ENCODE results near the gene TRIM37.
"Not testable (repeated sequence)": the region's sequence is repeated elsewhere in the genome, so short reads cannot be mapped to it uniquely, and the experiment has no call there.

TRIM37 gene, protein sequence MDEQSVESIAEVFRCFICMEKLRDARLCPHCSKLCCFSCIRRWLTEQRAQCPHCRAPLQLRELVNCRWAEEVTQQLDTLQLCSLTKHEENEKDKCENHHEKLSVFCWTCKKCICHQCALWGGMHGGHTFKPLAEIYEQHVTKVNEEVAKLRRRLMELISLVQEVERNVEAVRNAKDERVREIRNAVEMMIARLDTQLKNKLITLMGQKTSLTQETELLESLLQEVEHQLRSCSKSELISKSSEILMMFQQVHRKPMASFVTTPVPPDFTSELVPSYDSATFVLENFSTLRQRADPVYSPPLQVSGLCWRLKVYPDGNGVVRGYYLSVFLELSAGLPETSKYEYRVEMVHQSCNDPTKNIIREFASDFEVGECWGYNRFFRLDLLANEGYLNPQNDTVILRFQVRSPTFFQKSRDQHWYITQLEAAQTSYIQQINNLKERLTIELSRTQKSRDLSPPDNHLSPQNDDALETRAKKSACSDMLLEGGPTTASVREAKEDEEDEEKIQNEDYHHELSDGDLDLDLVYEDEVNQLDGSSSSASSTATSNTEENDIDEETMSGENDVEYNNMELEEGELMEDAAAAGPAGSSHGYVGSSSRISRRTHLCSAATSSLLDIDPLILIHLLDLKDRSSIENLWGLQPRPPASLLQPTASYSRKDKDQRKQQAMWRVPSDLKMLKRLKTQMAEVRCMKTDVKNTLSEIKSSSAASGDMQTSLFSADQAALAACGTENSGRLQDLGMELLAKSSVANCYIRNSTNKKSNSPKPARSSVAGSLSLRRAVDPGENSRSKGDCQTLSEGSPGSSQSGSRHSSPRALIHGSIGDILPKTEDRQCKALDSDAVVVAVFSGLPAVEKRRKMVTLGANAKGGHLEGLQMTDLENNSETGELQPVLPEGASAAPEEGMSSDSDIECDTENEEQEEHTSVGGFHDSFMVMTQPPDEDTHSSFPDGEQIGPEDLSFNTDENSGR

DNA sequence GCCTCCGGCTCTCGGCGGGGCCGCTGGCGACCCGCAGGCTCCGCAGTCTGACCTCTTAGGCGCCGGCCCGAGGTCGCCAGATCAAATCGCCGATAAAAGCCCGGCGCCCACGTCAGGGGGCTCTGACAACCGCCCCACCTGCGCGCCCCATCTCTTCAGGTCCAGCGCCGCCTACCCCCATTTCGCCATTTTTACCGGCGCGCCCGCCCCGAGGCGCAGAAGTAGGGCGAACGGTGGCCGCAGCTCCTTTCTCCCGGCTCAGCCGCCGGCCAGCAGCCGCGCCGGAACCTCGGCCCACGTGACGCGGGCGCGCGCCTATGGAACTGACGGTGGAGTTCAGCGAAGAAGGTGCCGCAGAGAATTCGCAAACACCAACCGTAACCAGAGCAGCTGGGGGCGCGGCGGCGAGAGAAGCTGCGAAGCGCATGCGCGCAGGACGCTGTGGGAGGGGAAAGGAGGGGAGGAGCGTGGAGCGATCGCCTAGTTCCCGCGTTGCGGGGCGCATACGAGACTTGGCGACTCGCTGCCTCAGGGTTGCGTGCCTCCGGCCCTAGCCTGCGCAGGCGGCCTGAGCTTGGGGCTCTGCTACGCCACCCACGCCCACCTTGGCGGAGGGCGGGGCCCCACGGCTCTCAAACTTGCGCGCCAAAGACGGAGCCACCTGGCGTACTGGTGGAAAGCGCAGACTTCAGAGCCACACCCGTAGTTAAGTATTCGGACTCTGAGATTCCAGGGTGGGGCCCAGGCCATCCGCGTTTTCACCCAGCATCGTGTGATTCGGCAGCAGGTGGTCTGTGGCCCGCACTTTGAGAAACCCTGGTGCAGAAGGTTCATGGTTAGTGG, at the start of gene TRIM37:
TRIM37 (minus strand) TSS at position 418 of the 843 bp plus-strand sequence. CDS start 419 bp downstream, outside the sequence.
- peak; percentile 99 for DNase-seq

DNA sequence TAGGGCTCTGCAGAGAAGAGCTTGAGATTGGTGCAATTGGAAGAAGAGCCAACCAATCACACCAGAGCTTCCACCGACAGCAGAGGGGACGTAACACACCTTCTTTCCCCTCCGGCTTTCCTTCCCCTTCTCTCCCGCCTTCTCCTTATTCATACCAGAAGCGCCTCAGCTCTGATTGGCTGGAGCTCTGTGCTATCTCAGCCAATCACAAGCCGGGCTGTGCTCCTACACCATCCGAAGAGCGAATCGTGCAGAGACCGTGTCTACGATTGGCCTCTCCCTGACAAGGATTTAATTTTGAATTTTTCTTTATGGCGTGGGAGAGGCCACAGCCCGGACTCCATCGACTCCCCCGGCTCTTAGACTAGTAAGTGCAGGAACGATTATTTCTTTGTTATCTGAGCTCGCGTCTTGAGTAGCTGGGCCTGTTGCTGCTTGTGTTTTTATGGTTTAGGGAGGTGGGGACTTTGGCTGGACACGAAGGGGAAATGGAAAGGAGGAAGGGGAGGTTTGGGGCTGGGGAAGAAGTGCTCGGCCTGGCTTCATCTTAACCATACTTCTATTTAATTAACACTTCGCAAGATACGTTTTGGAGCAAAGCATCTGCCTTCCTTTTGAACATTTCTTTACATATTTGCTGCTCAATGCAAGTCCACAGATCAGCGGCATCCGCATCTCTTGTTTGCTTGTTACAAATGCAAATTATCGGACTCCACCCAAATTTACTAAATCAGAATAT, 48.9 kb upstream of the TRIM37 start, which contains the start of gene PRR11:
PRR11 (plus strand) TSS at position 308 of the 739 bp plus-strand sequence. CDS start 14,007 bp downstream, outside the sequence.
- peak; percentile 88 for DNase-seq

GRCh38 chr17:59154721-59155438, 48.2 kb upstream of the TRIM37 start, which contains the start of gene SKA2:
TSS of gene SKA2 (minus strand) at chr17:59155186. CDS start at chr17:59155163, 23 bp downstream.
- peak; percentile 93 for DNase-seq

DNA sequence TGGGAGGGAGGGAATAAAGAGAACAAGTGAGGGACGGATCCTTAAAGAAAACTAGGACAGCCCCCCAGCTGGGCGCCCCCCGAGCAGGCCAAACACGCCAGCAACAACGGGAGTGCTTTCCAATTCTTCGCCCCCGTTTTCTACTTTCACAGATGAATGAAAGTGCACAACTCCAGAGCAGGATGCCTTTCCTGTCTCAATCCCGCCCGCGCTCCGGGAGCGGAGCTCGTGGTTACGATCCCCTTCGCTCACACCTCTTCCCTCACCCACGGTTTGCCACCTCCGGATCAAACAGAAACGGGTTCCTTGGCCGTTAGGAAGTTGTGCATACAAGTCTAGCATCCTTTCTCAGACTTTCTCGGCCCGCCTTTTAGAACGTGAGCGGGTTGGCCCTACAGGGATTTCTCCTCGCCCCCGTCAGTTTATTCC, 47.6 kb upstream of the TRIM37 start:
- peak; percentile 76 for DNase-seq

- no peak for DNase-seq
Observed at GRCh38 chr17:59152925-59153324, 46.2 kb upstream of the TRIM37 start.

DNA sequence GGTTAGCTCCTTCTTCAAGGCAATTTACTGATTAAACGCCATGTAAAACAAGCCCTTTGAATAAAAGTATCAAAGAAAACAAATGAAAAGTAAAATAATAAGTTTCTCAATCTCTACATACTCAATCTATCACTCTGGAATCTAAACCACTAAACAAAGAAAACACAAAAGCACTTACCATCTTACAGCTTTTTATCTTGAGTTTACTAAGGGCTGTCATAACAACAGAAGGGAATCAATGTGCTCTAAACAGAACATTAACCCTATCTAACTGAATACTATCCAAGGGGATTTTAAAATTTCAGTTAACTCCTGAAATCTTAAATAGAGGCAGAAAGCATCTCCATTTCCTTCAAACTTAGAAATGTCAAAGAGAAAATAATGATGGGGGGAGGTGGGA, 44.9 kb upstream of the TRIM37 start:
- DNase-seq: no peak

DNA sequence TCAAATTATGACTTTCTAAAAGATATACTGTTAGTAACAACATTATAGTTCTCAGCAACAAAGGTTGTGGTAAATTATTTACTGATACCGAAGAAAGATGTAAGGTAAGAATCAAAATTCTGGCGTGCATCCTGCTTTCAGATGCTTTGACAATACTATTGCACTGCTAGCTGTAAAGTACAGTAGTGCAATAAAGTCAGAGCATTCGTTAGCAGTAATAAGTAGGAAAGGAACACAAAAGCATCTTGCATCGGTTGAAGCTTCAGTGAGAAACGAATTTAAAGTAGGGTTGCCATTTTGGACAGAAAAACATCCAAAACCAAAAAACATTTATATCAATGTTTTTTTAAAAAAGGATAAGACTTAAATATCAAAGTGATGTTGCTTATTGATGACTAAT, 44.3 kb upstream of the TRIM37 start:
- no peak for DNase-seq

DNA sequence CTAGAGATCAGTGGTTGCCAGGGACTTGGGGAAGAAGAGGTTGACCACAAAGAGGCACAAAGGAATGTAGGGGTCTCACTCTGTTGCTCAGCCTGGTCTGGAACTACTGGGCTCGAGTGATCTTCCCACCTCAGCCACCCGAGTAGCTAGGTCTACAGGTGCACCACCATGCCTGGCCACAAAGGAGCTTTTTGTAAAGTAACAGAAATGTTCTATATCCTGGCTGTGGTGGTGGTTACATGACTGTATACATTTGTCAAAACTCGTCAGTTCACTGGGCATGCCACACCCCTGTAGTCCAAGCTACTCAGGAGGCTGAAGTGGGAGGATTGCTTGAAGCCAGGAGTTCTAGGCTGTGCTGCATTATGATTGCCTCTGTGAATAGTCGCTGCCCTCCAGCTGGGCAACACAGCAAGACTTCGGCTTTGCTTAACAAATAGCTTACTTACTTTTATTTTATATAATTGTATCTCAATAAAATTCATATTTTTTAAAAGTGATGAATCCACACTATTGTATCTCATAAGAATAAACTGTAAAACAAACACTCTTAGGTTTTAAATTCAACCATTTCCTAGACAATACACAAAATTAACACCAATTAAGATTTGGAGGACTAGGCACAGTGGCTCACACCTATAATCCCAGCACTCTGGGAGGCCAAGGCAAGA, 43.3 kb upstream of the TRIM37 start:
- DNase-seq: no peak

DNA sequence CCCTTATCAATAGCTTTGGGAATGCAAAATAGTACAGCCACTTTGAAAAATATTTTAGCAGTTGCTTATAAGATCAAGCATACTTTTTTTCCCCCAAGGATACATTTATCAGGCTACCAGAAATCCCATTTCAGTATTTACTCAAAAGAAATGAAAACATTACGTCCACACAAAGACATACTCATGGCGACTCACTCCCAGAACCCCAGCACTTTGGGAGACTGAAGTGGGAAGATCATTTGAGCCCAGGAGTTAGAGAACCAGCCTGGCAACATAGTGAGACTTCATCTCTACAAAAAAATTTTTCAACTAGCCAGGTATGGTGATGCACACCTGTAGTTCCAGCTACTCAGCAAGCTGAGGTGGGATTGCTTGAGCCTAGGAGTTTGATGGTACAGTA, 42.4 kb upstream of the TRIM37 start:
- no peak for DNase-seq

DNA sequence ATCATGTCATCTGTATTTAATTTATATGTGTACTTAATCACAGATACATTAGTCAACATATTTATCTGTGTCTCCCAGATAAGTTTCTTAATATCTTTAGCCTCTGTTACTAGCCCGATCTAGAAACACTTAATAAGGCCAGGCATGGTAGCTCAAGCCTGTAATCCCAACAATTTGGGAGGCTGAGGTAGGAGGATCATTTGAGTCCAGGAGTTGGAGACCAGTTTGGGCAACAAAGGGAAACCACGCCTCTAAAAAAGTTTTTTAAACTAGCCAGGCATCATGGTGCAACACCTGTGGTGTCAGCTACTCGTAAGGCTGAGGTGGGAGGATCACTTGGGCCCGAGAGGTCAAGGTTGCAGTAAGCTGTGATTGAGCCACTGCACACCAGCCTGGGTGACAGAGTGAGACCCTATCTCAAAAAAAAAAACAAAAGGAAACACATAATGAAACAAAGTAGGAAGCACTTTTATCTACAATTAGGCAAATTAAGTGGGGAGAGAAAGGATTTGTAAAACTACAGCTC, 39.0 kb upstream of the TRIM37 start:
- no peak for DNase-seq

GRCh38 chr17:59141860-59142259, 35.2 kb upstream of the TRIM37 start:
- no peak for DNase-seq

DNA sequence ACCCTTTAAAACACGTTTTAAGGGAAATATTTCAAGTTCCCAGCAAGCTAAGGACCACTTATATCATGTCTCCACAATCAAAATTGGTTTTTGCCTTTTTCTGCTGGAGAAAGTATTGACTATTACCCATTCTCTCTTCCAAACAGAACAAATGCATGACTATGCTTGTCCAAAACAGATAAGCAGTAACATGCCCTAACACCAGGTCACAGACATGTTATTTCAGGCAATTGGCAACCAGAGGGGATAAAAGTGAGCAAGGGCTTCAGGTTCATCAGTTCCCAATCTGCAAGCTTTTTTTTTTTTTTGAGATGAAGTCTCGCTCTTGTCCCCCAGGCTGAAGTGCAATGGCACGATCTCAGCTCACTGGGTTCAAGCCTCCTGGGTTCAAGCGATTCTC, 33.3 kb upstream of the TRIM37 start:
- DNase-seq: no peak

- DNase-seq: not testable (repeated sequence)
Observed at GRCh38 chr17:59138339-59138738, 31.7 kb upstream of the TRIM37 start.

DNA sequence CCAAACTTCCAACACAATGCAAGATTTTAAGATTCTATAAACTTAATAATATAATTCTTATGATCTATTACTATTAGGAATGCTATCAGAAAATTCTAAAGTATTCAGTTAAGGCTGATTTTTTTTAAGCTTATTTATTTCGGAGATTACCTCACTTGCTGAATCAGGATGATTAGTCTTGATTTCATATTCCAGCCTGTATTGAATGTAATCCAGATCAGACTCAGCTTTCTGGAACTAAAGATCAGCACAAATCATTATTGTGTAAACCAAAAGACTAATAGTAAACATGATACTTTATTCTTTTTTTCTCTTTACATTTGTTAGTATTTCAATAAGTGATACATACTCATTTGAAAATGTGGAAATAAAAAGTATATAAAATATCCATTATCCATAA, 24.5 kb upstream of the TRIM37 start:
- DNase-seq: no peak

DNA sequence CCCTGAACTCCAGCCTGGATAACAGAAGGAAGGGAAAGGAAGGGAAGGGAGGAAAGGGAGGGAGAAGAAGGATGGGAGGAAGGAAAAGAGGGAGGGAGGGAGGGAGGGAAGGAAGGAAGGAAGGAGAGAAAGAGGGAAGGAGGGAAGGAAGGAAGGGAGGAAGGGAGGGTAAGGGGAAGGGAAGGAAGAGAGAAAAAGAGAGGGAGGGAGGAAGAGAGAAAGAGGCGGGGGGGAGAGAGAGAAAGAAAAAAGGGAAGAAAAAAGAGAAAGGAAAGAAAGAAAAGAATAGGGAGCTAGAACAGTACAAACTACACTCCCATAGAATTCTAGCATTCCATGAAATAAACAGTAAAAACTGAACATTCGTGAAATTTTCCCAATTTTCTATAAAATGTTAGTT, 23.1 kb upstream of the TRIM37 start:
- no peak for DNase-seq

DNA sequence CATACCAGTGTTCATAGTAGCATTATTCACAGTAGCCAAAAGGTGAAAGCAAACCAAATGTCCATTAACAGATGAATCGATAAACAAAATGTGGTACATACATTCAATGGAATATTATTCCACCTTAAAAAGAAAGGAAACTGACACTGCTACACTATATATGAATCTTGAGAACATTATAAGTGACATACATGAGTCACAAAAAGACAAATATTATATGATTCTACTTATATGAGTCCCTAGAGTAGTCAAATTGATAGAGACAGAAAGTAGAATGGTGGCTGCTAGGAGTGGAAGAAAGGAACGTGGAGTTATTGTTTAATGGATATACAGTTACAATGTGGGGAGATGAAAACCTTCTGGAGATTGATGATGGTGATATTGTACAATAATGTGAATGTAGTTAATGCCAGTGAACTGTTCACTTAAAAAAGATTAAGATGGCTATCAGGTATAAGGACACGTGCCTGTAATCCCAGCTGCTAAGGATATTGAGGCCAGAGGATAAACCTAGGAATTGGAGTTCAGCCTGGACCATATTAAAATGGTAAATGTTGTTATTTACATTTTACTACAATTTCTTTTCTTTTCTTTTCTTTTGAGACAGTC, 20.2 kb upstream of the TRIM37 start:
- no peak for DNase-seq

DNA sequence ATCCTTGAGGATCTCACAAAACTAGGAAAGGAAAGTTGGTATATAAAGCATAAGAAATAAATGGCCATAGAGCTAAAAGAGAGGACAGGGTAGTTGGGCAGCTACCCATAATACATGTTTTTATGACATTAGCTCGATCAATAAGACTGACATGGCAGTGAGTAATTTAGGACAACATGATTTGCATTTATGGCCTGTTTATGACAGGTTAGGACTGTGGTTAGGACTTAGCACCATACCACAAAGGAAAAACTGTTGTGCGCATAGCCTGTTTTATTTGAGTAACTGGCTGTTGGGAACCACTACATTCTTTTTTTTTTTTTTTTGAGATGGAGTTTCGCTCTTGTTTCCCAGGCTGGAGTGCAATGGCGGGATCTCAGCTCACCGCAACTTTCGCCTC, 18.0 kb upstream of the TRIM37 start:
- DNase-seq: no peak

DNA sequence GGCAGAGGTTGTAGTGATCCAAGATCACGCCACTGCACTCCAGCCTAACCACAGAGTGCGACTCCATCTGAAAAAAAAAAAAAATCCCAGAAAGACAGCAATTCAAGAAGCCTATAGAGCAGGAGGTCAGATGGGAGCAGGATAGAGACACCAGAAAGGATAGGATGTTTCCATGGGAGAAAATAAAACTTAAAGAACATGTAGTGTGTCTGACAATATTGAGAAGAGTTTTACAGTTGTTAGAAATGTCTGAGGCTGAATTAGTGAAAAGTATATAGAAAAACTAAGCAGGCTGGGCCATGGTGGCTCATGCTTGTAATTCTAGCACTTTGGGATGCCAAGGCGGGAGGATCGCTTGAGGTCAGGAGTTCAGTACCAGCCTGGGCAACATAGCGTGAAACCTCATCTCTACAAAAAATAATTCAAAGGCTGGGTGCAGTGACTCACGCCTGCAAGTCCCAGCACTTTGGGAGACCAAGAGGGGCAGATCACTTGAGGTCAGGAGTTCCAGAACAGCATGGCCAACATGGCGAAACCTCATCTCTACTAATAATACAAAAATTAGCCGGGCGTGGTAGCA, 15.3 kb upstream of the TRIM37 start:
- DNase-seq: no peak

DNA sequence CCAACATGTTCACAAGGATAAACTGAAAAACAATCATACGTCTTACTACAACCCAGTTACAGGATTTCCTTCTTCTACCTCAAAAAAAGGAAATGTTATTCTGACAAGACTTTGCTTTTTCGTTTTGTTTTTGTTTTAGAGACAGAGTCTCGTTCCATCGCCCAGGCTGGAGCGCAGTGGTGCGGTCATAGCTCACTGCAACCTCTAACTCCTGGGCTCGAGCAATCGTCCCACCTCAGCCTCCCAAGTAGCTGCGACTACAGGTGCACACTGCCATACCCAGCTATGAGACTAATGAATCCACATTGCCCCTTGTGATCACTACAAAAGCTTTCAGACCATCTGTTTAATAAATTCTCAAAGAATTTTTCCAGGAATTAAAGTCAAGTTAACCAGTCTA, 8.8 kb upstream of the TRIM37 start:
- no peak for DNase-seq
